Activated CD4-positive, alpha-beta T cell treated with anti-CD3 and anti-CD28 coated beads, Interleukin-2, amount 10 ng/mL, durations not matched to agents 7 days and 5 days (primary cell): ENCODE results near the gene CHD9. TPM values are rescaled to one million over a fixed set of nuclear protein-coding genes. Genes with fewer than 3 reads are reported as not detected.
A peak's percentile ranks its signal among the peaks of the same experiment; 100 is the strongest.
"Not testable (repeated sequence)": the region's sequence is repeated elsewhere in the genome, so short reads cannot be mapped to it uniquely, and the experiment has no call there.

ENCODE experiments used
- CTCF ChIA-PET: fragments of 350-600 bp; sonication (Branson Sonifier 250); formaldehyde crosslinking; loops from one replicate; lab custom pipeline; 2021; ENCODE audit warnings: antibody characterized with exemption; lab: Charles Lee
- POLR2A ChIA-PET: fragments of 350-600 bp; sonication (Branson Sonifier 250); formaldehyde crosslinking; loops from one replicate; lab custom pipeline; 2021; ENCODE audit warnings: antibody characterized with exemption; lab: Charles Lee
- DNase-seq: peaks from one replicate; pipeline ENCODE4 v3.0.0-alpha.2; 2020
- H3K27ac Mint-ChIP-seq: one replicate; pipeline ENCODE4 v1.8.0; 2021; ENCODE audit warnings: mild to moderate bottlenecking, moderate library complexity, mixed read lengths
- H3K27me3 Mint-ChIP-seq: one replicate; pipeline ENCODE4 v1.8.0; 2021; ENCODE audit warnings: mixed read lengths
- H3K36me3 Mint-ChIP-seq: one replicate; pipeline ENCODE4 v1.8.0; 2021; ENCODE audit warnings: low read depth, mixed read lengths
- H3K4me1 Mint-ChIP-seq: one replicate; pipeline ENCODE4 v1.8.0; 2021; ENCODE audit warnings: mixed read lengths
- H3K4me3 Mint-ChIP-seq: one replicate; pipeline ENCODE4 v1.8.0; 2021; ENCODE audit warnings: mild to moderate bottlenecking, moderate library complexity, mixed read lengths
- H3K9me3 Mint-ChIP-seq: one replicate; pipeline ENCODE4 v1.8.0; 2021; ENCODE audit warnings: mixed read lengths
- total RNA-seq, 2 experiments: library from RNA; stranded (reverse); gene quantifications; one replicate each; pipeline ENCODE4 v1.2.3, GENCODE V29; 2021

The CHD9 gene
- 10 to 100 TPM; 20.5 to 23.9 TPM for total RNA-seq

GRCh38 chr16:53054670-53055485 is at the start of gene CHD9:
CHD9 (plus strand) TSS chr16:53054991; CDS start chr16:53156090, 101,099 bp downstream.
- no peaks in the 10 kb centered on the region for H3K9me3 Mint-ChIP-seq
- no peaks in the 10 kb centered on the region for H3K36me3 Mint-ChIP-seq
- peak within 1 kb of the TSS; percentile 77 for H3K4me3 Mint-ChIP-seq
- H3K27me3 Mint-ChIP-seq, result no peaks in the 10 kb centered on the region
- DNase-seq, result peak; percentile 71
- peaks cover 47% of the 10 kb centered on the region for H3K4me1 Mint-ChIP-seq
- peak within 1 kb of the TSS; percentile 89 for H3K27ac Mint-ChIP-seq
- POLR2A ChIA-PET, result interaction anchor here (0.6 kb wide), 1 partner anchor 416 kb away, joined by 6 read pairs; no protein-coding TSS in a partner anchor
- CTCF ChIA-PET, result interaction anchor here (0.6 to 2.8 kb wide), 17 partner anchors 11 to 494 kb away, joined by 3 to 22 read pairs (median 3); no protein-coding TSS in a partner anchor

- no peaks in the 10 kb centered on the region for H3K4me1 Mint-ChIP-seq
- CTCF ChIA-PET, result no interaction called here
These were observed 47.7 kb upstream of the CHD9 start for GRCh38 chr16:53007095-53007494.

GRCh38 chr16:53014287-53014686 is 40.5 kb upstream of the CHD9 start:
- ChIA-PET CTCF (no interaction called here), POLR2A (no interaction called here)
- Mint-ChIP-seq H3K4me3 (no peak overlapping the region), H3K4me1 (no peaks in the 10 kb centered on the region), H3K36me3 (no peaks in the 10 kb centered on the region), H3K9me3 (no peaks in the 10 kb centered on the region), H3K27ac (no peak overlapping the region), H3K27me3 (peaks cover 14% of the 10 kb centered on the region)
- no peak for DNase-seq

More at GRCh38 chr16:53007095-53007494, 47.7 kb upstream of the CHD9 start:
- no peak for DNase-seq
- Mint-ChIP-seq H3K27ac (no peak overlapping the region), H3K4me3 (no peak overlapping the region), H3K9me3 (no peaks in the 10 kb centered on the region), H3K36me3 (no peaks in the 10 kb centered on the region), H3K27me3 (peaks cover 21% of the 10 kb centered on the region)
- POLR2A ChIA-PET, result no interaction called here

- POLR2A ChIA-PET, result no interaction called here
- CTCF ChIA-PET, result no interaction called here
These were observed 35.9 kb upstream of the CHD9 start for GRCh38 chr16:53018834-53019416.

GRCh38 chr16:53022374-53022773 is 32.4 kb upstream of the CHD9 start:
- H3K4me1 Mint-ChIP-seq, result no peaks in the 10 kb centered on the region
- H3K27me3 Mint-ChIP-seq, result no peaks in the 10 kb centered on the region
- CTCF ChIA-PET, result no interaction called here
- no peaks in the 10 kb centered on the region for H3K9me3 Mint-ChIP-seq
- POLR2A ChIA-PET, result no interaction called here
- no peak overlapping the region for H3K4me3 Mint-ChIP-seq
- H3K27ac Mint-ChIP-seq, result no peak overlapping the region
- H3K36me3 Mint-ChIP-seq, result no peaks in the 10 kb centered on the region
- peak; percentile 7 for DNase-seq

More at GRCh38 chr16:53018834-53019416, 35.9 kb upstream of the CHD9 start:
- Mint-ChIP-seq H3K9me3 (no peaks in the 10 kb centered on the region), H3K4me1 (no peaks in the 10 kb centered on the region), H3K27me3 (peaks cover 5% of the 10 kb centered on the region), H3K36me3 (no peaks in the 10 kb centered on the region), H3K27ac (no peak overlapping the region), H3K4me3 (no peak overlapping the region)
- DNase-seq, result no peak

- H3K4me1 Mint-ChIP-seq, result peaks cover under 1% of the 10 kb centered on the region
- POLR2A ChIA-PET, result no interaction called here
- no peaks in the 10 kb centered on the region for H3K36me3 Mint-ChIP-seq
- CTCF ChIA-PET, result interaction anchor here (0.6 kb wide), 1 partner anchor 1426 kb away, joined by 3 read pairs; no protein-coding TSS in a partner anchor
- H3K27me3 Mint-ChIP-seq, result no peaks in the 10 kb centered on the region
- no peak overlapping the region for H3K27ac Mint-ChIP-seq
- H3K4me3 Mint-ChIP-seq, result no peak overlapping the region
- no peaks in the 10 kb centered on the region for H3K9me3 Mint-ChIP-seq
- no peak for DNase-seq
These were observed 30.7 kb upstream of the CHD9 start for GRCh38 chr16:53024045-53024444.

- Mint-ChIP-seq H3K4me1 (peaks cover 2% of the 10 kb centered on the region), H3K27ac (no peak overlapping the region), H3K36me3 (no peaks in the 10 kb centered on the region), H3K9me3 (no peaks in the 10 kb centered on the region), H3K4me3 (no peak overlapping the region), H3K27me3 (peaks cover 10% of the 10 kb centered on the region)
- no peak for DNase-seq
- ChIA-PET CTCF (no interaction called here), POLR2A (no interaction called here)
These were observed 24.8 kb upstream of the CHD9 start for GRCh38 chr16:53029971-53030370.

- H3K27ac Mint-ChIP-seq, result no peak overlapping the region
- H3K36me3 Mint-ChIP-seq, result no peaks in the 10 kb centered on the region
- no peak overlapping the region for H3K4me3 Mint-ChIP-seq
- CTCF ChIA-PET, result no interaction called here
- POLR2A ChIA-PET, result no interaction called here
- H3K27me3 Mint-ChIP-seq, result peaks cover 10% of the 10 kb centered on the region
- no peak for DNase-seq
- H3K9me3 Mint-ChIP-seq, result no peaks in the 10 kb centered on the region
- peaks cover 2% of the 10 kb centered on the region for H3K4me1 Mint-ChIP-seq
These were observed 23.4 kb upstream of the CHD9 start for GRCh38 chr16:53031323-53031942.

- no peak for DNase-seq
- Mint-ChIP-seq H3K27ac (no peak overlapping the region), H3K4me3 (no peak overlapping the region), H3K27me3 (peaks cover 10% of the 10 kb centered on the region), H3K9me3 (no peaks in the 10 kb centered on the region), H3K36me3 (no peaks in the 10 kb centered on the region), H3K4me1 (no peaks in the 10 kb centered on the region)
- ChIA-PET CTCF (no interaction called here), POLR2A (no interaction called here)
These were observed 20.5 kb upstream of the CHD9 start for GRCh38 chr16:53034306-53034705.

GRCh38 chr16:53035176-53035942 is 19.4 kb upstream of the CHD9 start:
- H3K27ac Mint-ChIP-seq, result no peak overlapping the region
- DNase-seq, result no peak
- H3K4me1 Mint-ChIP-seq, result no peaks in the 10 kb centered on the region
- H3K36me3 Mint-ChIP-seq, result no peaks in the 10 kb centered on the region
- H3K27me3 Mint-ChIP-seq, result peaks cover 10% of the 10 kb centered on the region
- H3K9me3 Mint-ChIP-seq, result no peaks in the 10 kb centered on the region
- ChIA-PET CTCF (interaction anchor here (0.6 kb wide), 1 partner anchor 889 kb away, joined by 4 read pairs; no protein-coding TSS in a partner anchor), POLR2A (no interaction called here)
- no peak overlapping the region for H3K4me3 Mint-ChIP-seq

- Mint-ChIP-seq H3K9me3 (no peaks in the 10 kb centered on the region), H3K4me1 (no peaks in the 10 kb centered on the region), H3K27me3 (peaks cover 12% of the 10 kb centered on the region), H3K4me3 (no peak overlapping the region), H3K36me3 (no peaks in the 10 kb centered on the region), H3K27ac (no peak overlapping the region)
- ChIA-PET POLR2A (no interaction called here), CTCF (no interaction called here)
- no peak for DNase-seq
These were observed 18.7 kb upstream of the CHD9 start for GRCh38 chr16:53036066-53036465.

- H3K4me3 Mint-ChIP-seq, POLR2A ChIA-PET, H3K36me3 Mint-ChIP-seq: not testable (repeated sequence)
These were observed 18.1 kb upstream of the CHD9 start for GRCh38 chr16:53036711-53037110.

More at GRCh38 chr16:53036711-53037110, 18.1 kb upstream of the CHD9 start:
- CTCF ChIA-PET, H3K4me1 Mint-ChIP-seq, DNase-seq, H3K27ac Mint-ChIP-seq, H3K9me3 Mint-ChIP-seq, H3K27me3 Mint-ChIP-seq: not testable (repeated sequence)
